COR-L47 (cell line): ENCODE measurements around the gene NEK5.

Source experiments
- DNase-seq: peaks from one replicate; lab custom pipeline; 2025; lab: John Stamatoyannopoulos, UW

NEK5 gene

DNA sequence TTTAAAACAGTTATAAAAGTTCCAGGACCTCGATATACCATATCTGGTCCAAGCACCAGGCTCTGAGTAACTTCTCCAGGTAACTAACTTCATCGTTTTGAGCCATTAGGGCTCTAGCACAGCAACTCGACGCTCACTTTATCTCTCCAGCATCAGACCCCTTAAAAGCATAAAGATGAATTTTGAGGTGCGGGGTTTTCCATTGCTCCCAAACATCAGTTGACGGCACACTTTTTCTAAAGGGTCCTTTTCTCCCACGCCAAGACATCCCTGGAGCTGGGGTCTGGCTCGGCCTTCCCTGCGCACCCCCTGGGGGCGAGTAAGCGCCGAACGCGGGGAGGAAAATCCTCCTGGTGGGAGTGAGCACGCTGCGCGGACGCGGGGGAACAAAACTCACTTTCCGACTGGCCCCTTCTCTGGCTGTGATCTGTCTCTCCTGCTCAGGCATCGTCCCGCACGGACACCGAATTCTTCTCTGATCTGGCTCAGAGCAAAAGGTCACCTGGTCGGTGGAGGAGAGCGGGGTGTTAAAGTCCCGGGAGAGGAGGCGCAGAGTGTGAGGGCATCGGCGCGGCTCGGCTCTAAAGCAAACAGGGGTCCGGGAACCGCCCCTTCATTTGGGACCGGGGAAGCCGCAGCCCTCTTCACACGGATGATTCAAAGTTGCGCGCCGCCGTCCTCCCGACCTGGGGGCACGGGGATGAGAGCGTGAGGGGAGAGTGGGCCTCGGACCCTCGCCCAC lies 117.8 kb downstream of the NEK5 start, which contains the start of gene ATP7B:
ATP7B (minus strand) TSS at position 561 of the 742 bp plus-strand sequence; CDS start at position 448, 113 bp downstream.
- DNase-seq = no peak

DNA sequence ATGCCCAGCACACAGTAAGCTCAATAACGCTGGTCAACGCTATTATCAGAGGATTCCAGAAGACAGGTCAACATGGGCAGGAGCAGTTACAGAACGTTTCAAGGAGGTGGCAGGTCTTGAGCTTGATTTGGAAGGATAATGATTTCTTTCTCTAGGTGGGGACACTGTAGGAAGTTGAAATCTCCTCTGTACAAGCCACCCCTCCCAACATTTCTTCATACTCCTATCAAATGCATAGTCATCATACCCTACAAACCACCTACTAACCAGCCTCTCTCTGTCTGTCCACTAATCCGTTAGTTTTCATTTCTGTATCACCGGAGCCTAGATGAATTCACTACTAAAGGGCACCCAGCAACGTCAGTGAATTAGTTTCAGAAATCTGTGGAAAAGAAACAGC lies 118.9 kb downstream of the NEK5 start:
- DNase-seq = no peak

DNA sequence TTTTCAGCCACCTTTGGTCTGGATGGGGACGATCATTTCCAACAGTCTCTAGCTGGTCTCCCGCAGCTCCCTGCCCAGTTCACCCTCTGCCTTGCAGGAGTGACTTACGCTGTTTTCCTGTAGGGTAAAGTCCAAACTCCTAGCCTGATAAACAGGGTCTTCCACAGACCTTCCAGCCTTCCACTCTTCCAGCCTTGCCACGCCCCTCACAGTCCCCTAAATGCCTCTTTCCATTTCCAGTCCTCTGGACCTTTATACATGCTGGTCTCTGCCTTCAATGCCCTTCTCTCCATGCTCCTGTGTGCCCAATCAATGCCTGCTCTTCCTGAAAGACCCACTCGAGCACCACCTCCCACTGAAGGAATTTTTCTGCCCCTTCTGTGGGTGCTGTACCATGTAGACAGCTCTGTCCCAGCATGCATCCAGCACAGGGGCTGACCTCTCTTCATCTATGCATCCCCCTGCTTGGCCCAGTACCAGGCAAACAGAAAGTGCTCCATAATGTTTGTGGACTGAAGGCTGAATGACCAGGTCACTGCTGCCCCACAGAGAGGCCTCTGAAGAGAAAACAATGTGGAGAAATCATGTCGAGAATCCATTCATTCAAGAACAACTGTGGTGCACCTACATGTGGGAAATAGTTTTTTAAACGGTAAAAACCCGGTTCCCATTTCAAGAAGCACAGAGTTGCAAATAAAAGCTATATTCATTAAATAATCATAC lies 122.2 kb downstream of the NEK5 start:
- no peak for DNase-seq

DNA sequence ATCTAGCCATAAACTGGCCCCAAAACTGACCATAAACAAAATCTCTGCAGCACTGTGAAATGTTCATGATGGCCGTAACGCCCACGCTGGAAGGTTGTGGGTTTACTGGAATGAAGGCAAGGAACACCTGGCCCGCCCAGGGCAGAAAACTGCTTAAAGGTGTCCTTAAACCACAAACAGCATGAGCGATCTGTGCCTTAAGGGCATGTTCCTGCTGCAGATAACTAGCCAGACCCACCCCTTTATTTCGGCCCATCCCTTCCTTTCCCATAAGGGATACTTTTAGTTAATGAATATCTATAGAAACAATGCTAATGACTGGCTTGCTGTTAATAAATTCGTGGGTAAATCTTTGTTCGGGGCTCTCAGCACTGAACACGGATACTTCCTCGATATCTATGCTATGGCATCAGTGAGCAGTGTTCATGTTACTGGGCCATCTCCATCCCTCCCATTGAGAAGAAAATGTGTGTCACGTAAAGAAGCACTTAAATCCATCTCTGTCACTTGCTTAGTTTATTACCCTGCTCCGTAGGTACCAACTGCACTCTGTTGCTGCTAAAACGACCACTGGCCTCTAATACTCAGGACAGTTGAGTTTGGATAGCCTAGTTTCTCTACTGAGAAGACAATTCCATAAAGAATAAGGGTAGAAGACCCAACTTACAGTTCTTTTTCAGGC lies 122.9 kb downstream of the NEK5 start:
- DNase-seq = no peak

DNA sequence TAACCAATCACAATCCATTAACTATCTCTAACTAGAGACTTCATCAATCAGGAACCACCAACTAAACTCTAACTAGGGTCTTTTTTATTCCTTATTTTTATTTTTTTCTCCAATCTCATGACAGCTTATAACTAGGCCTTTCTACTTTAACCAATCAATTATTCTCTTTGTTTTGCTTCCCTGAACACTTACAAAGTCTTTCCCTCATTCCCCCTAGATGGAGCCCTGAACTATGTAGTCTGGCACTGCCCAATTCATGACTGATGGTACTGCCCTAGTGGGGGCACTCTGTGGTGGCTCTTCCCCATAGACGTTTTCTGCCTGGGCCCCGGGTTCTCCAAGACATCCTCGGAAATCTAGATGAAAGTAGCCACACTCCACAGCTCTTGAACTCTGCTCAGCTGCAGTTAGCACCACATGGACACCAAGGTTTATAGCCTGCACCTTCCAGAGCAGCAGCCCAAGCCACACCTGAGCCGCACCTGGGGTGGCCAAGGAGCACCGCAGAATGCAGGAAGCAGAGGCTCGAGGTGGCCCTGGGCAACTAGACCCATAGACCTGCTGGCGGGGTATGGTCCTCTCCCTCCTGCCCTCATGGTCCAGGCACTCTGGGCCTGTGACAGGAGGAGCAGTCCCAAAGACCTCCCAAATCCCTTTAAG lies 124.2 kb downstream of the NEK5 start:
- DNase-seq = no peak

DNA sequence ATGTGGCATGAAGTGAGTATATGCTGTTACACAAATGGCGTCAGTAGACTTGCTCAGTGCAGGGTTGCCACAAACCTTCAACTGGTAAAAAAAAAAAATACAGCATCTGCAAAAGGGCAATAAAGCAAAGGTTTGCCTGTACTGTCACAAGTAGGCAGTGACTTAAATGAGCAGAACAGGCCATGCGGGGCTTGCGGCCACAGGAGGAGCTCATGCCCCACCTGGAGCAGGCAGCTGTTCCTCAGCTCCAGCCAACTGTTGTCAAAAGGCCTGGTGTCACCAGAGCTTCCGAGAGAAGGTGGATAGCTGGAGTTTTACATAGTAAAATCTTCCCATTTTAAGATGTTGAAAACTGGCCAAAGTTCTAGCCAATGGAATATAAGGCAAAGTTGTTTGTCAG lies 125.3 kb downstream of the NEK5 start:
- no peak for DNase-seq

DNA sequence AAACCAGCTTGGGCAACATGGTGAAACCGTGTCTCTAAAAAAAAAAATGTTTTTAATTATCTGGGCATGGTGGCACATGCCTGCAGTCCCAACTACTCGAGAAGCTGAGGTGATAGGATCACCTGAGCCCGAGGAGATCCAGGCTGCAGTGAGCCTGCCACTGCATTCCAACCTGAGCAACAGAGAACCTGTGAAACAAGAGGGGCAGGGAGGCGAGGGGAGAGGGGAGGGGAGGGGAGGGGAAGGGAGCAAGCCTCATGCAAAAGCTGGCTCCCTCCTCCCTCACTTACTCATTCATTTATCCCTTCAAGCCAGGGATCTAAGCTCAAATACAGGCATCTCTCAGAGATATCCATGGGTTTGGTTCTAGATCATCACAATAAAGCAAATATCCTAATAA lies 126.5 kb downstream of the NEK5 start:
- DNase-seq = no peak

DNA sequence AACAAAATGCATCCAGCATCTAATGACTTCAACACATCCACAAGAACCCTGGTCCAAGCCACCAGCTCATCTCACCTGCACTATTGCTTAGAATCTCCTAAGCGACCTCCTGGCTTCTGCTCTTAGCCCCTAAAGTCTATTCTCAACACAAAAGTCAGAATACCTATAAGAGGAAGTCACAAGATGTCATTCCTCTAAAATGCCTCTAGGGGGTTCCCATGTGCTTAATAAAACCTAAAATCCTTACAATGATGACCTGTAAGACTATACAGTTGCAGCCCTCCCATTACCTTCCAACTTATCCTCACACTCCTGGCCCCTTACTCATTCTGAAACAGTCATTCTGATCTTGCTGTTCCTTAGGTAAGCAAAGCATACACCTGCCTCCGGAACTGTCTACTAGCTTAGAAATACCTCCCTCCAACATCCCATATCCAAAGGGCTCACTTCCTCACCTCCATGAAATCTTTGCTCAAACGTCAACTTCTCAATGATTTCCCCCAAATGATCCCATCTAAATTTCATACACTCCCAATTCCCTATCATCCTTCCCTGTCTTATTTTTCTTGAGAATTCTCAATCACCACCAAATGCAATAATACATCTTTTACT lies 127.6 kb downstream of the NEK5 start:
- DNase-seq = peak; percentile 19

DNA sequence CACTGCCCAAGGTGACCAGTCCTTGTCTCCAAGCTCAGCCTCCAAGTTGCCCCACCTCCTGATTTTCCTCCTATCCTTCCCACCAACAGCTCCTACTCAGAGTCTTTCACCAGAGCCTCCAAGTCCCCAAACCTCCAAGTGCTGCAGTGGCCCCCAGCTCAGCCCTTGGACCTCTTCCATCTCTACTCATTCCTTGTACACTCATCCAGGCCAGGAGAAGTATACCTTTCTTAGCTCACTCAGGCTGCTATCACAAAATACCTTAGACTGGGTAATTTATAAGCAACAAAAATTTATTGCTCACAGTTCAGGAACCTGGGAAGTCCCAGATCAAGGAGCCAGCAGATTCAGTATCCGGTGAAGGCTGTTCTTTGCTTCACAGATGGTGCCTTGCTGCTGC lies 129.0 kb downstream of the NEK5 start:
- no peak for DNase-seq

DNA sequence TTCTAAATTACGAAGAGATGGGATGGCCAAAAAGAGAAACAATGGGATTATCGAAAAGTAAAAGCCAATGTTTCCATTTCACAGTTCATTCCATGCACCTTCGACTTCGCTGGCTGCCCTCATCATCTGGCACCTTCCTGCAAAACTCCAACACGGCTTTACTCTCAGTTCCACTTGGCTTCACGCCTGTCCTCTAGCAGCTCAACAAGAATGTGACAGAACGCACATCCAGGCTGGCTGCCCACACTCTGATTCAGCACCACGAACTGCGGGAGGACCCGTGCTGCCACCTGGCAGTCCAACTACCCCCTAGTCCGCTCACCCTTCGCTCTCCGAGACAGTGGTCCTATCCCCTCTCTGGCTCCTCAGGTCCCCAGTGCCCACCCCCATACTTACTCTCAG lies 129.4 kb downstream of the NEK5 start:
- DNase-seq = no peak

DNA sequence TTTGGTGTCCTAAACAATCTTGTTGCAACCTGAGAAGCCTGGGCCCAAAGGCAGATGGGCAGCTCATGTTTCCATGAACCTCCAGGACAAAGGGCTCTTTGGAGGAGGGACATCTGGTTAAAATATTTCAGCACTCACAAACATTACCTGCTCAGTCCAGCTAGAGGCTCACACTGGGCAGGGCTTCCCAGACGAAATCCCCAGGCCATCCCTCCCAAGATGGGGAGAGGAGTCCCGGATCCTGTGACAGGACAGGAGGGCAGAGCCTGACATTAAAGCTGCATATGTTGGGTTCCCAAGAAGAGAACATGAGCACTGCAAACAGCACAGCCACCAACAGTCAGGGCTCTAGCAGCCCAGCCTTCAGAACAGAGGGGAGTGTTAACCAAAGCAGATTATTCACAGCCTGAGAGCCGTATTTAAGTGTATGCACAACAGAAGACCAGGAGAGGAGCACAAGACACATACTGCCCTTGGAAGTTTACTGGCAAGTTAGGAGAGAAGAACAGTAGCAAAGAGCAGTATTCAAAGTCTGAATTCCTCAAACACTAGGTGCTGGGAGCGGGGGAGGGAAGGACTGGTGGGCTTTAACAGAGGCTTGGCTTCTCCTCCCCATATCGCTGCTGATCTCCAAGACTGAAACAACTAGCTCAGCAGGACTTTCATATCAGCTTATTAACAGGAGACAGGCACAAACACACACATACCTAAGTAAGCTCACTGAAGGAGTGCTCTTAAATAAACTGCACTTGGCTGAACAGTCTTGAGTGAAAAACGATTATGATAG lies 130.0 kb downstream of the NEK5 start:
- no peak for DNase-seq

DNA sequence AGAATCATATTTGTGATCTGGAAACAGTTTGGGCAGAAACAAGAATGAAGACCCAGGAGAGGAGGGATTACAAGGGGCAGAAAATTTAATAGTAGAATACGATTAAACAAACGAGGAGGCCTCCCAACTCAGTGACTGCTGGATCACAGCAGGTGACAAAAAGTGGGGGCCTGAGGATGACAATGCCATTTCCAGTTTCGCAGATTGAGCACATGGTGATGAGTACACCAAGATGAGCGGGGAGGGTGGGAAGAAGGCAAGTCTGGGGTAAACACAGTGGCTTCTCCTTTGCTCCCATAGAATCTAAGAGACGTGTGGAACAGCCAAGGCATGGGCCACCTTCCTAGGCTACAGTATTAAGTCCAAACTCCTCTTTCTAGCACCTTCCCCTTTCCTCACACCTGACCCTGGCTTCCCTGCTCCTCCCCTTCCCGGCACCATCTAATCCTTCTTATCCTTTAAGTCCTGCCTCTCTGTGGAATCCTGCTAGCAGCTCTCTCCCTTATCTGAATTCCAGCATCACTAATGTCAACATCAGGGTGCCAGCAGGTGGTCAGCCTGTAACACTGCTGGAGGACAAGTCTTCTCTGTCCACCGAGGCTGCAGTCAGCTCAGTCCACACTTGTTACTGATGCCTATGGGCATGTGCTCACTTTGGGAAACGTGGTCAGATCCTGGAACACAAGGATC lies 131.1 kb downstream of the NEK5 start:
- DNase-seq = no peak

DNA sequence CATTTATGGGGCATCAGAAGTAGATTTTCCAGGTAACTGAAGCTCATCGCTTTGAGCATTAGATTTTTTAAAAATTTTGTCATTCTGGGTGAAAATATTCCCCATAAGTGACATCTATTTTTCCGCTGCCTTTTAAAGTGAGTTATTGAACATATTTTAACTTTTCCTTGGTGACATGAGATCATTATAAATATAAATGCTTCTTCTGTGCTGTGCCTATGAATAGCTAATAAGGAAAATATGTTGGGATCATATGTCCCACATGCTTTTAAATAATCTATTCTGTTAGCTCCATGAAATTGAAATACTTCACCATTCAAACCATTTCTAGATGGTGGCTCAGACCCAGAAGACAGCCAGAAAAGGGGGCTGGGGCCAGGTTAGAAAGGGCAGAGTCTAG lies 131.7 kb downstream of the NEK5 start:
- no peak for DNase-seq

DNA sequence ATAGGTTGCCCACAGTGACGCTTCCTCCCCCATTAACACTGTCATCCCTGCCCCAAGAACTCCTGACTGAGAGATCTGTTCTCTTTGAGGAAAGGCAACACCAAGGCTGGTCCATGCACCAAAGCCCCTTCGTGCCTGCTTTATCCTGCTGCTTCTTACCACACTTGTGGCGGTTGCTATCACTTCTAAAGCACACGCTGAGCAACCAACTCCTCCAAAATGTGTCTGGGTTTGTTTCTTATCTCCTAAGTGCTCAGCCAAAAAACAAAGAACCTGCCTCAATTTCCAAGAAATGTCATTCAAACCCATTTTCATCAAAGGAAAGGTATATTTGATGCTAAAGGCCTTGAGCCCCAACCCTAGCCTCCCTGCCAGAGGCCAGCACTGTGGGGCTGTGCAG lies 132.2 kb downstream of the NEK5 start:
- DNase-seq = no peak

DNA sequence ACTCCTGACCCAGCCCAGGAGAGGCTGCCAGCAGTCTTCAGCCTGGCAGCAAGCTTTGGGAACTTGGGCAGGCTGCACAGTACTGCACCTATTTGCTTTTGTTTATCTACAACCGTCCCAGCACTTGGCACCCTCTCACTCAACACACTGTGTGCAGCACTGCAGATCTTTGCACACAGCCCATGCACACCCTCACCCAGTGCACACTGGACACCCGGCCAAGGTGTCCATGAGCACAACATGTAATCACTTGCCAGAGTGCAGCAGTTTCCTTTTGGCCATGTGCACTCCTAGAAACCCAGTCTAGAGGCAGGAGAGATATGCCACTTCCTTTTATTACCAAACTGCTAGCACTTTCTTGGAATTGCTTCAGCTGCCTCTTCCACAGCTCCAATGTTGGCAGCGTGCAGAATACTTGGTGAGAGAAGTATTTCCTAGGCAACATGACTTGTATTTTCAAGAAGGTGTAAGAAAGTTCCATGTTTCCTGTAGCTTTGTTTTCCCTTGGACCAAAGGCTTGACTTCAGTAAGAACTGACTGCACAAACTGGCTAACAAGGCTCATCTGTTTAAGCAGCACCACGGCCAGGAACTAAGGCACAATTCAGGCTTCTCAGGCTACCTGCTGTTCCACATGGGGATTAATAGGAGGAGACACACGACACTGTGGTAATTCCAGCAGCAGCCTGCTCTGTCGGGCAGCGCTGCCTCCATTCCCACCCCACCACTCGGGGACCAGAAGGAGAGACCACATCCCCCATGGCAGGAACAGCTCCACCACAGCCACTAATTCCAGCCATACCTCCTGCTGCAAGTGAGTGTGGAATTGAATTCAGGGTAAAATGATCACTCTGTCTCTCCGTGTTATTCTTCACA lies 133.0 kb downstream of the NEK5 start:
- no peak for DNase-seq

DNA sequence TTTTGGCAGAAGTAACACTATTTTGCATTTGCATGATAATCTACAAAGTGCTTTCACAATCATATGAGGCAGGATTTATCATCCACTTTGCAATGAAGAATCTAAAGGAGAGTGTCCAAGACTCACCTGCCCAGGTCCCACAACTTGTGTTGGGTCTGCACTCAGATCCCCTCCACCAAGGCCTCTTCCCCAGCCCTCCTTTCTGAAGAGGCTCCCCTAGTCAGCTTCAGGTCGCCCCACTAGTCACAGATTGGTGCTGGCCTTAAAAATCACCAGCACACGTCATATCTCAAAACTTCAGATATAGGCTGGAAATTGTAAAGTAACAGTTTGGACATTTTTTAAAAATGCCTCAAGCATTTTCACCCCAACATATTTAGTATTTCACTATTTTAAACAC lies 135.2 kb downstream of the NEK5 start:
- DNase-seq = no peak

DNA sequence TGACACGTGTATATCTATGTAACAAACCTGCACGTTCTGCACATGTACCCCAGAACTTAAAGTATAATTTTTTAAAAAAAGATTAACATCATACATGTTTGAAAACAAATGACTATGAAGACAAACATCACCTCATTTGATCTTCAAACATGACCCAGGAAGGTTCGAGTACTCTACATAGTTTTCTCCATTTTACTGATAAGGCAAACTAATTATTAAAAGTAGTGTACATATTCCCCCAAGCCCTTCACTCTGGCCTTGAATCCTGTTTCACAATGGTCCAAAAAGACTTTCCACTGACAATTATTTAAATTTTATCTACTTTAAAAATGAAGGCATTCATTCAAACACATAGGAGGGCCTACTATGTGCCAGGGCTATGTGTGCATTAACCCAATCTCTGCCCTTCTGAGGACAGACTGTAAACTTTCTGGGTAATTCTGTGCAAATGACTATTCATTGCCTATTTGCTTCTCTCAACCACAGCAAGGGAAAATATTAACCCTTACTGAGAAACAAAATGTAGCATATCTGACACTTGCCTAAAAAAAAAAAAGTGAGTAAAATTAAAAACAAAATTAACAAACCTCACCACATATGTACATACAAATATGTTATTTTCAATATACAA lies 139.8 kb downstream of the NEK5 start:
- DNase-seq = no peak
